Stomach (tissue), 9 donors: ENCODE measurements around the gene AUTS2. TPM values are rescaled to one million over a fixed set of nuclear protein-coding genes. Genes with fewer than 3 reads are reported as not detected.

ENCODE experiments used
- DNase-seq, 2 donors: peaks; one replicate each; pipeline versions ENCODE4 v3.0.0 to v3.0.0-alpha.2; 2013 to 2019
- H3K27ac ChIP-seq, 5 donors: fragments of 200-600 bp in 4 of 5; sonication (generic) in 4 of 5; one replicate each; pipeline ENCODE4 v1.5.1; 2013 to 2019; ENCODE audit warnings: mild to moderate bottlenecking in 1 of 5, moderate library complexity in 1 of 5
- H3K27me3 ChIP-seq, 3 donors: fragments of 200-600 bp; sonication (generic); one replicate each; pipeline ENCODE4 v1.5.1; 2017 to 2019; ENCODE audit warnings: mixed run types in 1 of 3
- H3K36me3 ChIP-seq, 4 donors: fragments of 200-600 bp; sonication (generic); 1 replicate in 3 of 4; 2 replicates in 1 of 4; pipeline ENCODE4 v1.5.1; 2016 to 2019
- H3K4me1 ChIP-seq, 4 donors: fragments of 200-600 bp; sonication (generic); one replicate each; pipeline ENCODE4 v1.5.1; 2016 to 2019
- H3K4me3 ChIP-seq, 4 donors: fragments of 200-600 bp; sonication (generic) in 3 of 4; one replicate each; pipeline ENCODE4 v1.5.1; 2016 to 2019; ENCODE audit warnings: mild to moderate bottlenecking in 1 of 4
- H3K9me3 ChIP-seq, 4 donors: fragments of 200-600 bp; sonication (generic); one replicate each; pipeline ENCODE4 v1.5.1; 2016 to 2019
- CTCF ChIP-seq, 7 experiments: fragments of 450-650 bp in 4 of 7; fragments of 200-600 bp in 3 of 7; sonication (generic) in 3 of 7; IDR thresholded peaks; one replicate each; pipeline ENCODE4 v1.5.1; 2016 to 2019; ENCODE audit warnings: antibody characterized with exemption in 7 of 7, control low read depth in 2 of 7, mild to moderate bottlenecking in 1 of 7
- EP300 ChIP-seq: sonication (generic); formaldehyde crosslinking; IDR thresholded peaks from one replicate; pipeline ENCODE4 v1.6.1; 2017; ENCODE audit warnings: antibody characterized with exemption
- POLR2A ChIP-seq, 4 donors: fragments of 450-650 bp; IDR thresholded peaks; one replicate each; pipeline ENCODE4 v1.6.1; 2016; ENCODE audit warnings: antibody characterized with exemption in 4 of 4, control low read depth in 2 of 4, mild to moderate bottlenecking in 1 of 4, moderate library complexity in 1 of 4
- POLR2AphosphoS5 ChIP-seq, 3 donors: sonication (generic); formaldehyde crosslinking; IDR thresholded peaks; one replicate each; pipeline ENCODE4 v1.6.1; 2016; ENCODE audit warnings: antibody characterized with exemption in 3 of 3
- WGBS, 5 donors: extraction: QIAGEN DNeasy Blood & Tissue Kit in 3 of 5; methylation state at CpG; one replicate each; pipeline versions ENCODE4 v1.1.5 to v1.1.7; 2013 to 2018; 5-methylcytosine and 5-hydroxymethylcytosine counted together
- intact Hi-C: fragments of 100-400 bp; cut with DNase I; formaldehyde crosslinking; loops from one replicate; pipeline ENCODE4 v1.15.1; 2023; ENCODE audit warnings: low total_unique reads
- polyA plus RNA-seq, 3 donors: library from polyadenylated mRNA; stranded (reverse); fragments of 200-250 nt; gene quantifications; one replicate each; pipeline ENCODE4 v1.2.3, GENCODE V29; 2013
- total RNA-seq, 5 donors: library from RNA; depleted of rRNA; stranded (reverse); fragments of >200 nt; gene quantifications; one replicate each; pipeline versions ENCODE4 v1.1.0 to v1.2.3, GENCODE V29; 2014 to 2016
- donor health status: healthy with polysubstance abuse.
- donor health status: Bipolar disorder and iron deficiency.
- donor health status: healthy.

The AUTS2 gene
- total and polyA plus RNA-seq, 8 donors = 3.8 to 90.3 (median 38.1) TPM

- H3K4me1 ChIP-seq = peaks cover 0 to 10% (median 0%) of the 10 kb centered on the region in 4 donors
- intact Hi-C loops = no loop called here
- WGBS, 5 donors = 61 to 73% (median 64%) methylated on average over 2 of the region's 2 CpGs
- TF ChIP-seq CTCF (IDR thresholded peaks at IDR 0.05) (no peak), POLR2AphosphoS5 (IDR thresholded peaks at IDR 0.05) (no peak), EP300 (no peak), POLR2A (IDR thresholded peaks at IDR 0.05) (no peak)
- no peaks in the 10 kb centered on the region for H3K36me3 ChIP-seq
- no peak overlapping the region for H3K4me3 ChIP-seq
- no peaks in the 10 kb centered on the region for H3K9me3 ChIP-seq
- no peaks in the 10 kb centered on the region for H3K27me3 ChIP-seq
- no peak for DNase-seq
- H3K27ac ChIP-seq = no peak overlapping the region
Observed at GRCh38 chr7:69699931-69700330, 101.7 kb downstream of the AUTS2 start.

GRCh38 chr7:69700331-69700730 is 102.1 kb downstream of the AUTS2 start:
- intact Hi-C loops = no loop called here
- no peak overlapping the region for H3K4me3 ChIP-seq
- no peaks in the 10 kb centered on the region for H3K27me3 ChIP-seq
- peaks cover 0 to 10% (median 0%) of the 10 kb centered on the region in 4 donors for H3K4me1 ChIP-seq
- TF ChIP-seq EP300 (no peak), POLR2AphosphoS5 (IDR thresholded peaks at IDR 0.05) (no peak), POLR2A (IDR thresholded peaks at IDR 0.05) (no peak), CTCF (IDR thresholded peaks at IDR 0.05) (no peak)
- 76 to 87% (median 83%) methylated on average over 3 of the region's 3 CpGs for WGBS, 5 donors
- H3K27ac ChIP-seq = no peak overlapping the region
- no peak for DNase-seq
- no peaks in the 10 kb centered on the region for H3K9me3 ChIP-seq
- H3K36me3 ChIP-seq = no peaks in the 10 kb centered on the region

- peaks cover 0 to 10% (median 0%) of the 10 kb centered on the region in 4 donors for H3K4me1 ChIP-seq
- no peak for DNase-seq
- intact Hi-C loops = no loop called here
- H3K27ac ChIP-seq = no peak overlapping the region
- WGBS, 5 donors = 86 to 92% (median 88%) methylated on average over 5 of the region's 5 CpGs
- H3K36me3 ChIP-seq = no peaks in the 10 kb centered on the region
- TF ChIP-seq CTCF (IDR thresholded peaks at IDR 0.05) = no peak
- TF ChIP-seq POLR2A (IDR thresholded peaks at IDR 0.05) = no peak
- TF ChIP-seq POLR2AphosphoS5 (IDR thresholded peaks at IDR 0.05) = no peak
- no peak for TF ChIP-seq EP300
- no peaks in the 10 kb centered on the region for H3K27me3 ChIP-seq
- H3K4me3 ChIP-seq = no peak overlapping the region
- H3K9me3 ChIP-seq = no peaks in the 10 kb centered on the region
Observed at GRCh38 chr7:69701288-69701687, 103.0 kb downstream of the AUTS2 start.

- no peak for DNase-seq
- TF ChIP-seq EP300 (no peak), CTCF (IDR thresholded peaks at IDR 0.05) (no peak), POLR2A (IDR thresholded peaks at IDR 0.05) (no peak), POLR2AphosphoS5 (IDR thresholded peaks at IDR 0.05) (no peak)
- Histone ChIP-seq H3K27ac (no peak overlapping the region), H3K4me3 (no peak overlapping the region), H3K4me1 (peaks cover 0 to 10% (median 0%) of the 10 kb centered on the region in 4 donors), H3K36me3 (no peaks in the 10 kb centered on the region), H3K9me3 (no peaks in the 10 kb centered on the region), H3K27me3 (no peaks in the 10 kb centered on the region)
- intact Hi-C loops = no loop called here
- 91 to 100% (median 94%) methylated on average over 1 of the region's 1 CpG for WGBS, 5 donors
Observed at GRCh38 chr7:69702357-69702756, 104.1 kb downstream of the AUTS2 start.
